ENCODE measurements around the gene C5orf52.
"Not testable (repeated sequence)": the region's sequence is repeated elsewhere in the genome, so short reads cannot be mapped to it uniquely, and the experiment has no call there.

Gene C5orf52

GRCh38 chr5:157670662-157671591, at the start of gene C5orf52:
C5orf52 (plus strand) TSS chr5:157671533; CDS start chr5:157671615, 82 bp downstream.
- peak; percentile 66 for DNase-seq (ENCODE audit: low spot score)

DNA sequence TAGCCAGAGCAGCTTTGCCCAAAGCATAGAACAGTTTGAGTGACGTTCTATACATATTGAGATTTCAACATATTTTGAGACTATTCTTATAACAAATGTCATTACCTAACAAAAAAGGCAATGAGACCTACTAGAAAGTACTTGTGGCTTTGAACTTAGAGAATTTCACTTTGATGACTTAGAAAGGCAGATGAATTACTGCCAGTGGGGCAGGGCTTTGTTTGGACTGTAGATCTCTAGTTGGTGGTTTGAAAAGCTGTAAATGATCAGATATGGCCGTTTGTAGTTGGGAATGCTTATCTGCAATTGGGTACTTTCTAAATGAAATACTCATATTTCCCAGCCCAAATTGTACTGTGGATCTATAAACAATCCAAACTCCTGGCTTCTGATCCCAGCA, 47.2 kb upstream of the C5orf52 start:
- DNase-seq (ENCODE audit: low spot score), result no peak

GRCh38 chr5:157626831-157627230, 44.5 kb upstream of the C5orf52 start:
- no peak for DNase-seq (ENCODE audit: low spot score)

DNA sequence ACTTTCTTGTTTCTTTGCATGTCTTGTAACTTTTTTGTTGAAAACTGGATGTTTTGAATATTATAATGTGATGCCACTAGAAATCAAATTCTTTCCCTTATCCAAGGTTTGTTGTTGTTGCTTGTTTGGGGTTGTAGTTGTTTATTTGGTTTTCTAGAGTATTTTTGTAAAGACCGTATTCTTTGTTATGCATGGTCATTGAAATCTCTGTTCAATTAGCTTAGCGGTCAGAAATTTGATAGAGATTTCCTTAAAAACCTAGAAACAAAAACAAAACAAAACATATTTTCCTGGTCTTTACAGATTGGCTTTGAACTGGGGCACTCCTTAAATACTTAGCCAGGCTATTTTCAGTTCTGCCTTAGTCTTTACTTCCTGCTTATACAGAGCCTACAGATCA, 41.0 kb upstream of the C5orf52 start:
- DNase-seq (ENCODE audit: low spot score), result no peak

DNA sequence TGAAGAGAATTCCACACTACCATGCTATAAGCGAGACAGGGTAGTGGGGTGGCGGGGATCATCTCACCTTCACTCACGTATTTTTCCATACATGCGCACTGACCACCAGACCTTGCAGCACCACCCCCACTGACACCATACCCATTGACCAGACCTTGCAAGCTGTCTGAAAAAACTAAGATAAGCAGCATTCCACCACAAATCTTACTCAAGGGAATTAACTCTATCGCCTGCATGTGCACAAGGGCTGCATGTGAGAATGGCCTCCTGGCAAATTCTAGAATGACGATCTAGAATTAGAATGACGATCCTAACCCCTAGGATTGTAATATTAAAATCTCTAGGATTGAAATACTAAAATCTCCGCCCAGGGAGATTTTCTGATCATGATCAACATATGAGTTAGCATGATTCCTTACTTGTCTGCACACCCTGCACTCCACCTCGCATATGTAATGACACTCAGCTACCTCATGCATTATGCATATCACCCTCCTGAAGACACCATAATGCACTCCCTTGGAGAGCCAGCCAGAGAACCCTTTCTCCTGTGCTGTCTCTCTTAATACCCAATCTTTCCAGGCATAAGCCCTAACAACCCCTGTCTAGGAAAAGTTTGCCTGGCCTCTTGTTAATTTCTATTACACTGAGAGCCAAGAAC, 30.8 kb upstream of the C5orf52 start:
- no peak for DNase-seq (ENCODE audit: low spot score)

DNA sequence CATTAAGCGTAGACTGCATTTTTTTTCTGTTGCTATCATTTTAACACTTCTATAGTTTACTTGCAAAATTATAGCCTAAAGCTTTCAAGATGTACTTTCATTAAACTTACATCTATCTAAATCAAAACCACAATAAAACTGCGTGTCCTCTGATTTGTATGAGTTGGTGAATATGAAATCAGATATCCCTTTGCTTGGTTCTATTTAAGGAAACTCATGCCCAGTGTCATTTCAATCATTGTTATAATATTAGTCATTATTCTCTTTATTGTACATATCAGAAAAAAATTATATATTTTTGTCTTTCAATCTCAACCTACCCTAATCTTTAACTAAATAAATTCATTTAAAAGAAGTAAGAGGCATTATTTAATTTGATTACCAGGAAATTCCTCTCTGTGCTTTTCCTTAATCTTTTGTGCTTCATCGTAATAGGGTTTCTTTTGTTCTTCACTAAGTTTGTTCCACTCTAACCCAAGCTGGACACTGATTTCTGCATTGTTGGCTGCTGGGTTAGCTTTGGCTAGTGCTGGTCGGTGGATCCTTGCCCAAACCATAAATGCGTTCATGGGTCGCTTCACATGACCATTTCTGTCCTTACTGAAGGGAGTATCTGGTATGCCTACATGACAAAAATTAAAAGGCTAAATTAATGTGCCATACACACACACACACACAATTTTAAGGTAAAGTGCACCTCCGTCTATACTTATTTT, 22.9 kb upstream of the C5orf52 start:
- DNase-seq (ENCODE audit: low spot score), result no peak

DNA sequence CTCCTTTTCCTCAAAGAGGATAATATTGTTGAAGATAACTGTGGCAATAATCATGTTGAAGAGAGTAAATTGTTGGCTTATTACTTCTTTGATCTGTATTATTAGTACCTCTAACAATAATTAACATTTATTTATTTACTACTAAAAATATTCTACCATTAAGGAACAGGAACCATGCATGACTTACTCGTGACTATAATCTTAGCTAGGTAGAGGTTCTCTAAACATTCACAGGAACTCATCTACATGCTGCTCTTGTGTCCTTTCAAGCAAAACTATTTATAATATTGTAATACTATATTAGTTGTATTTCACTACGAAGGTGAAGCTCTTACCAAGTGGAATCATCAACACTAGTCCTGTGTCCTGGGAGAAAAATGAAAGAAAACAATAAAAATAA, 22.2 kb upstream of the C5orf52 start:
- no peak for DNase-seq (ENCODE audit: low spot score)

GRCh38 chr5:157650991-157651611, 20.2 kb upstream of the C5orf52 start:
- no peak for DNase-seq (ENCODE audit: low spot score)

DNA sequence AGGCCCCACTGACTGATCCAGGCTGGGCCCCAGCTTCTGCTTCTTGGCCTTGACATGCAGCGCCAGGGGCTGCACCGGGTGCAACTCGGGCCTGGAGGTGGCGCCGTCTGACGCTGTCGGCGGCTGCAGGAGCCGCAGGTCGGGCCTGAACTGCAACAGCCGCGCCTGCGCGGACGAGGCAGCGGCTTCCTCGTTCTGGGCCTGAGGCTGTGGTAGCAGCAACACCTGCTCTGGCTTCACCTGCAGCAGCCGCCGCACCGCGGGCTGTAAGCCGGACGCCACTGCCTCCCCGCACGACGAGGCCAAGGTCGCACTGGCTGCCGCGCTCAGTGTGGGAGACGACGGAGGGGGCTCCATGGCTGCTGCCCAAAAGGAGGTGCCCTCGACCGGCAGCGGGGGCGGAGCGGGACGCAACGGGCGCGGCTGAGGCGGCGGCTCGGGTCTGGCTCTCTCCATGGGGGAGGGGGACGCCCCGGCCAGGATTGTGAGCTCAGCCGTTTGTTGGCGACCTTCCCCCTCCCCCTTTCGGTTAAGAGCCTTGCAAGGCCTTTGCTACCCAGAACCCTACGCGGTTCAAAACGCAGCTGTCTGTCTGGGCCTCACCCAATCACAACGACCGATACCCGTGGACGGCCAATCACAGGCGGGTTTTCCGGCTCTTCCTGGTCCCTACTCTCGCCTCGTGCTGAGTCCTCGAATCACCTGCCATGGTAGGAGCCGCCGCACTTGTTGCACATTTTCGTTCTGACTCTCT, 19.5 kb upstream of the C5orf52 start:
- no peak for DNase-seq (ENCODE audit: low spot score)

GRCh38 chr5:157652377-157652692, 19.0 kb upstream of the C5orf52 start, which contains the start of gene SOX30:
SOX30 (minus strand) TSS chr5:157652438; CDS start chr5:157652078, 360 bp downstream.
- DNase-seq (ENCODE audit: low spot score), result no peak

- no peak for DNase-seq (ENCODE audit: low spot score)
Observed at GRCh38 chr5:157657516-157657915, 13.8 kb upstream of the C5orf52 start.

- no peak for DNase-seq (ENCODE audit: low spot score)
Observed at GRCh38 chr5:157658893-157659292, 12.4 kb upstream of the C5orf52 start.

GRCh38 chr5:157659868-157660660, 11.3 kb upstream of the C5orf52 start:
- no peak for DNase-seq (ENCODE audit: low spot score)

DNA sequence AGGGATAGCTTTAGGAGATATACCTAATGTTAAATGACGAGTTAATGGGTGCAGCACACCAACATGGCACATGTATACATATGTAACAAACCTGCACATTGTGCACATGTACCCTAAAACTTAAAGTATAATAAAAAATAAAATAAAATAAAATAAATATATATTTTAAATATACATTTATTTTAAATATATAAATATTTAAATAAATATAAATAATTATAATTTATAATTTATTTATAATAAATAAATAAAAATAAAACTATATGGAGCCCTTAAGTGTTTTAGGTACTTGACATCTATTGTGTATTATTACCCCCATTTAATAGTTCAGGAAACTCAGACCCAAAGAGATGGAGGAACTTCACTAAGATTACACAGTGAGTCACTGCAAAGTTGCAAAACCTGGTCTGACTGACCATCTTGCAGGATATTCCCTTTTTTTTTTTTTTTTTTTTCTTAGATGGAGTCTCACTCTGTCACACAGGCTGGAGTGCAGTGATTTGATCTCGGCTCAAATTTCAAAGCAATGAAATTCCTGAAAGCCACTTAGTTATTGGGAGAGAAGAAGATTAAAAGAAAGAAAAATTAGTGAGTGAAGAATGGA, 5.8 kb upstream of the C5orf52 start:
- peak; percentile 84 for DNase-seq (ENCODE audit: low spot score)

GRCh38 chr5:157668356-157668755, 3.0 kb upstream of the C5orf52 start:
- DNase-seq (ENCODE audit: low spot score), result no peak

DNA sequence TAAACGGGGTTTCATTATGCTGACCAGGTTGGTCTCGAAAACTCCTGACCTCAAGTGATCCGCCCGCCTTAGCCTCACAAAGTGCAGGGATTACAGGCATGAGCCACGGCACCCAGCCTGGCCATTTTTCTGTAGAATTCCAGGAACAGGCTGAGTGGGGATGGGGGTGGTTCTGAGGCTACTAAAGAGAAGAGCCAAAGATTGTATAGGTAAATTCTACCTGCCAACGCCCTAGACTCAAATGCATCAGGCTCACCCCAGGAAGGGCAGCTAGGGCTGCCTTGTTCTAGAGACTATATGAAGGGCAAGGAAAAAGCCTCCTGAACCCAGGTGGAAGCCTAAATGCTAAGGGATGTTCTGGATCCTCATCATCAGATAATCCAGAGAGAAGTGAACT, 1.6 kb upstream of the C5orf52 start:
- DNase-seq (ENCODE audit: low spot score), result no peak

DNA sequence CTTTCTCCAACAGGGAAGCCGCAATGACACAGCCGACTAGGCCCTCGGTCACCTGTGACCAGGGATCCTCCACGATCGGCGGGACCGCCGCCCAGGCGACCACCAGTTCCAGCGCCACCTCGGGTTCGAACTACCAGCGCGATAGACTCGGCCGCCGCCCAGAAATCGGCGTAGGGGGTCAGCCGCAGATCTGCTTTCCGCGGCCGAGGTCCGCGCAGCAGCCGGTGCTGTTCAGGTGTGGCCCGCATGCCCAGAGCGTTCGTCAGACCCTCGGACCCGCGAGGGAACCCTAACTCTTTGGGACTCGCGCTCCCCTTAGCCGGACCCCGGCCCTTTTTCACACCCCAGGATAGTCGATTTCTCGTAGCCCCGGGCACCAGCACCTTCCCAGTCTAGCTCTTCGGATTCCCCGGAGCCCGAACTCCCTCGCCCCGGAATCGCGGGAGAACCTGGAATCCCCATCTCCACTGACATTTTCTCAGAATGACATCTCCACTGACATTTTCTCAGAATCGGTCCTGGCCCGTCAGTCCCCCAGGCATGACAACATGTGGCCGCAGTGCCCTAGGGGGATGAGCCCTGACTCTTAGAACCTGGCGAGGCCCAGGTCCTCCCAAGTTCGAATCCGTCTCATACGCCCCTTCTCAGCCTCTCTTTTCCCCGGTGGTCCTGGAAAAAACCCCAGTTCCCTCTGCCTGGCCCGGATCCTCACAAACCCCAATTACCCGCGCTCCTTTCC, 428 bp downstream of the C5orf52 start:
- DNase-seq (ENCODE audit: low spot score), result no peak

GRCh38 chr5:157672976-157673375, 1.6 kb downstream of the C5orf52 start:
- DNase-seq (ENCODE audit: low spot score), result no peak

- not testable (repeated sequence) for DNase-seq (ENCODE audit: low spot score)
Observed at GRCh38 chr5:157674351-157674750, 3.0 kb downstream of the C5orf52 start.

DNA sequence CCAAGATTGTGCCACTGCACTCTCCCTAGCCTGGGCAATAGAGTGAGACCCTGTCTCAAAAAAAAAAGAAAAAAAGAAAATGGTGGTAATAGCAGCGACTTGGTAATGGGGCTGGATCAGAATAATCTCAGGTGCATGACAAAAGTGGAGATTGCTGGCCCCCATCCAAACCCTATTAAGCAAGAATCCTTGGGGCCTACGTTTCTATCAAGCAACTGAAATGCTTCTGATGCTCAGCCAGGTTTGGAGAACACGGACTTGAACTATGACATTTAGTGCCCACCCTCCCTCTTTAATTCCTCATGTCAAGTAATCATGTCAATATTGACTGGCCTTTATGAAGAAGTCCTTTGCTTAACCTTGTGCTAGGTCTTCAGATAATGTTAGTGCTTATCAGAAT, 6.6 kb downstream of the C5orf52 start:
- DNase-seq (ENCODE audit: low spot score), result no peak

Data from AG08396 (cell line).